ENCODE measurements around the gene DDX47.

DNA sequence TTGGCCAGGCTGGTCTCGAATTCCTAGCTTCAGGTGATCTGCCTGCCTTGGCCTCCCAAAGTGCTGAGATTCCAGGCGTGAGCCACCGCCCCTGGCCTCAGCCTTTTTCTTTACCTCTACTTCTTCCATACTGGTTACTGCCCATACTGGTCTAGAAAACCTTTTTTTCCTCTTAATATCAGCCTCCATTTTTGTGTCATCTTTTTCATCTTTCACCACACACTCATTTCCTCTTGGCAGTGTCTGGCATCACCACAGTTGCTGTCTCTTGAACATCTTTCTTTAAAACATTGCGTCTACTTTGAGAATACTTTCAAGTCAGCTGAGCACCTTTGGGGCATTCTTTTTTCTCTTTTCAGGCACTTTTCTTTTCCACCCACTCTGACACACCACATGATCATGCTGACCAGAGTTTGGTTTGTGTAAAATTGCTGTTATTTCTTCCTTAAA is 32.7 kb downstream of the DDX47 start:
- TF ChIP-seq, protein P1, sequence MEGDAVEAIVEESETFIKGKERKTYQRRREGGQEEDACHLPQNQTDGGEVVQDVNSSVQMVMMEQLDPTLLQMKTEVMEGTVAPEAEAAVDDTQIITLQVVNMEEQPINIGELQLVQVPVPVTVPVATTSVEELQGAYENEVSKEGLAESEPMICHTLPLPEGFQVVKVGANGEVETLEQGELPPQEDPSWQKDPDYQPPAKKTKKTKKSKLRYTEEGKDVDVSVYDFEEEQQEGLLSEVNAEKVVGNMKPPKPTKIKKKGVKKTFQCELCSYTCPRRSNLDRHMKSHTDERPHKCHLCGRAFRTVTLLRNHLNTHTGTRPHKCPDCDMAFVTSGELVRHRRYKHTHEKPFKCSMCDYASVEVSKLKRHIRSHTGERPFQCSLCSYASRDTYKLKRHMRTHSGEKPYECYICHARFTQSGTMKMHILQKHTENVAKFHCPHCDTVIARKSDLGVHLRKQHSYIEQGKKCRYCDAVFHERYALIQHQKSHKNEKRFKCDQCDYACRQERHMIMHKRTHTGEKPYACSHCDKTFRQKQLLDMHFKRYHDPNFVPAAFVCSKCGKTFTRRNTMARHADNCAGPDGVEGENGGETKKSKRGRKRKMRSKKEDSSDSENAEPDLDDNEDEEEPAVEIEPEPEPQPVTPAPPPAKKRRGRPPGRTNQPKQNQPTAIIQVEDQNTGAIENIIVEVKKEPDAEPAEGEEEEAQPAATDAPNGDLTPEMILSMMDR (conservative IDR thresholded peaks at IDR 0.05), result no peak
- TF ChIP-seq ZFX (IDR thresholded peaks at IDR 0.05), result no peak
